ENCODE results near the gene GORASP2. TPM values are rescaled to one million over a fixed set of nuclear protein-coding genes. Genes with fewer than 3 reads are reported as not detected.

The GORASP2 gene
- total RNA-seq, 1 experiment from 2014 or later: 97.7 TPM

DNA sequence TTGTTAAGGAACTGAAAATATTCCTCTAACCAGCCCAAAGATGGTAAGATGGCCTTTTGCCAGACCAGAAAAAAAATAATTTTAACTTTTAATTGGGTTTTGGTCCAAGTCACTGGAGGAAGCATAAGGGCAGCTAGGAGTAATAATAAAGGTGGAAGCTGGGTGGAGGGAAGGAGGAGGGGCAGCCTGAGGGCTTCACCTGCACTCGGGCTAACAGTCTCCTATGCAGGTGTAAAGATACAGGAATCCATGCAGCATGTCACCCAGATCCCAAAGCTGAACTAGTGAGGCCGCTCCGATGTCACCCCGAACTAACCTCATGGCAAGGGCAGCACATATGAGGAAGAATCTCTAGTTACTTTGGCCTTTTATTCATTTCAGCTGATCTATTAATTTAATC lies 37.2 kb upstream of the GORASP2 start:
- Mint-ChIP-seq H3K9me3 (no peaks in the 10 kb centered on the region), H3K27ac (no peak overlapping the region), H3K4me1 (peaks cover 12 to 13% of the 10 kb centered on the region in 2 experiments), H3K27me3 (ENCODE audit: low read depth) (no peaks in the 10 kb centered on the region), H3K4me3 (no peak overlapping the region), H3K36me3 (ENCODE audit: insufficient read depth in 1 of 3, low read depth in 3 of 3) (no peaks in the 10 kb centered on the region)
- no peak overlapping the region for H2AK5ac ChIP-seq (ENCODE audit: insufficient read length, low read length)
- H3K56ac ChIP-seq (ENCODE audit: insufficient read length, low read depth, low read length): no peak overlapping the region
- no peaks in the 10 kb centered on the region; the same call in 1 of the 2 replicates for H3K4me1 ChIP-seq (ENCODE audit: insufficient read depth, low read length)
- H4K20me1 ChIP-seq (ENCODE audit: control insufficient read depth, insufficient read depth, insufficient read length): no peaks in the 10 kb centered on the region
- H3K9ac ChIP-seq (ENCODE audit: extremely low read depth, insufficient read length, low read length): no peak overlapping the region
- no peaks in the 10 kb centered on the region for H3K79me1 ChIP-seq (ENCODE audit: insufficient read depth, low read depth, low read length, poor library complexity, severe bottlenecking)
- no peak overlapping the region for H3T11ph ChIP-seq (ENCODE audit: low read length)
- H2BK120ac ChIP-seq (ENCODE audit: low read depth, low read length, poor library complexity, severe bottlenecking): no peak overlapping the region
- H3K4me2 ChIP-seq (ENCODE audit: insufficient read depth, insufficient read length, low read length): no peak overlapping the region
- no peaks in the 10 kb centered on the region for H3K79me2 ChIP-seq (ENCODE audit: insufficient read depth, low read length)
- TF ChIP-seq, protein P1, sequence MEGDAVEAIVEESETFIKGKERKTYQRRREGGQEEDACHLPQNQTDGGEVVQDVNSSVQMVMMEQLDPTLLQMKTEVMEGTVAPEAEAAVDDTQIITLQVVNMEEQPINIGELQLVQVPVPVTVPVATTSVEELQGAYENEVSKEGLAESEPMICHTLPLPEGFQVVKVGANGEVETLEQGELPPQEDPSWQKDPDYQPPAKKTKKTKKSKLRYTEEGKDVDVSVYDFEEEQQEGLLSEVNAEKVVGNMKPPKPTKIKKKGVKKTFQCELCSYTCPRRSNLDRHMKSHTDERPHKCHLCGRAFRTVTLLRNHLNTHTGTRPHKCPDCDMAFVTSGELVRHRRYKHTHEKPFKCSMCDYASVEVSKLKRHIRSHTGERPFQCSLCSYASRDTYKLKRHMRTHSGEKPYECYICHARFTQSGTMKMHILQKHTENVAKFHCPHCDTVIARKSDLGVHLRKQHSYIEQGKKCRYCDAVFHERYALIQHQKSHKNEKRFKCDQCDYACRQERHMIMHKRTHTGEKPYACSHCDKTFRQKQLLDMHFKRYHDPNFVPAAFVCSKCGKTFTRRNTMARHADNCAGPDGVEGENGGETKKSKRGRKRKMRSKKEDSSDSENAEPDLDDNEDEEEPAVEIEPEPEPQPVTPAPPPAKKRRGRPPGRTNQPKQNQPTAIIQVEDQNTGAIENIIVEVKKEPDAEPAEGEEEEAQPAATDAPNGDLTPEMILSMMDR (conservative IDR thresholded peaks at IDR 0.05): no peak
- H3K18ac ChIP-seq (ENCODE audit: insufficient read length, low read depth, low read length): no peak overlapping the region
- no peak overlapping the region for H2AFZ ChIP-seq (ENCODE audit: low read length)
- H2BK5ac ChIP-seq (ENCODE audit: insufficient read length, low read length): no peak overlapping the region
- H2BK20ac ChIP-seq (ENCODE audit: low read depth, low read length, poor library complexity, severe bottlenecking): no peak overlapping the region
- no peak overlapping the region for H2BK15ac ChIP-seq (ENCODE audit: low read depth, low read length)
- H3K27me3 ChIP-seq (ENCODE audit: insufficient read depth, low read length): no peaks in the 10 kb centered on the region
- no peak overlapping the region for H2BK12ac ChIP-seq (ENCODE audit: insufficient read length, low read depth, low read length)
- no peak for DNase-seq
- H3K9me3 ChIP-seq (ENCODE audit: control insufficient read depth, low read depth, low read length): no peaks in the 10 kb centered on the region
- no peak overlapping the region for H4K8ac ChIP-seq (replicated peaks; ENCODE audit: insufficient read length, low read depth, low read length)
- H3K23ac ChIP-seq (ENCODE audit: insufficient read length, low read depth, low read length): no peak overlapping the region
- no peak overlapping the region for H4K5ac ChIP-seq (ENCODE audit: insufficient read length, low read depth, low read length)
- no CpG with 5 or more reads among the region's 4 CpGs for WGBS (ENCODE audit: extremely low coverage, insufficient read length, low lambda C conversion rate)
- H3K14ac ChIP-seq (ENCODE audit: insufficient read depth, low read length): no peak overlapping the region
- H4K91ac ChIP-seq (ENCODE audit: insufficient read length, low read depth, low read length): no peak overlapping the region
- H3K27ac ChIP-seq (ENCODE audit: insufficient read length, low read depth, low read length): no peak overlapping the region
- H3K4ac ChIP-seq (ENCODE audit: low read depth, low read length): no peak overlapping the region
- no peaks in the 10 kb centered on the region for H3K23me2 ChIP-seq (ENCODE audit: insufficient read length, low read depth, low read length, poor library complexity, severe bottlenecking)

Data from H9 (cell line).